NB4 (cell line): ENCODE results near the gene RRAGC.

Source experiments
- TF ChIP-seq, protein P1 (sequence below): IDR thresholded peaks from one replicate; pipeline ENCODE4 v1.5.1; 2012; ENCODE audit warnings: low read depth, low read length
- TF ChIP-seq, protein P2 (sequence below): IDR thresholded peaks from 2 replicates; pipeline ENCODE4 v1.6.1; 2011; ENCODE audit warnings: low read depth, low read length

DNA sequence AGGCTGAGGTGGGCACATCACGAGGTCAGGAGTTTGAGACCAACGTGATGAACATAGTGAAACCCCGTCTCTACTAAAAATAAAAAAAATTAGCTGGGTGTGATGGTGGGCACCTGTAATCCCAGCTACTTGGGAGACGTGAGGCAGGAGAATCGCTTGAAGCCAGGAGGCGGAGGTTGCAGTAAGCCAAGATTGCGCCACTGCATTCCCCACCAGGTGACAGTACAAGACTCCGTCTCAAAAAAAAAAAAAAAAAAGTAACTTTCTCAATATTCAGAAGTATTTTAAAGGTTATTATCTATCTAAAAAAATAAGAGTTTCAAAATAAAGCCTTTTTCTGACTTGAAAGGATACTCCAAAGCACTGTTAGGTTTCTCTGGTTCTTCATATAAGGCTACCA lies 7.6 kb upstream of the RRAGC start:
- TF ChIP-seq, protein P1, sequence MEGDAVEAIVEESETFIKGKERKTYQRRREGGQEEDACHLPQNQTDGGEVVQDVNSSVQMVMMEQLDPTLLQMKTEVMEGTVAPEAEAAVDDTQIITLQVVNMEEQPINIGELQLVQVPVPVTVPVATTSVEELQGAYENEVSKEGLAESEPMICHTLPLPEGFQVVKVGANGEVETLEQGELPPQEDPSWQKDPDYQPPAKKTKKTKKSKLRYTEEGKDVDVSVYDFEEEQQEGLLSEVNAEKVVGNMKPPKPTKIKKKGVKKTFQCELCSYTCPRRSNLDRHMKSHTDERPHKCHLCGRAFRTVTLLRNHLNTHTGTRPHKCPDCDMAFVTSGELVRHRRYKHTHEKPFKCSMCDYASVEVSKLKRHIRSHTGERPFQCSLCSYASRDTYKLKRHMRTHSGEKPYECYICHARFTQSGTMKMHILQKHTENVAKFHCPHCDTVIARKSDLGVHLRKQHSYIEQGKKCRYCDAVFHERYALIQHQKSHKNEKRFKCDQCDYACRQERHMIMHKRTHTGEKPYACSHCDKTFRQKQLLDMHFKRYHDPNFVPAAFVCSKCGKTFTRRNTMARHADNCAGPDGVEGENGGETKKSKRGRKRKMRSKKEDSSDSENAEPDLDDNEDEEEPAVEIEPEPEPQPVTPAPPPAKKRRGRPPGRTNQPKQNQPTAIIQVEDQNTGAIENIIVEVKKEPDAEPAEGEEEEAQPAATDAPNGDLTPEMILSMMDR = no peak
- TF ChIP-seq, protein P2, sequence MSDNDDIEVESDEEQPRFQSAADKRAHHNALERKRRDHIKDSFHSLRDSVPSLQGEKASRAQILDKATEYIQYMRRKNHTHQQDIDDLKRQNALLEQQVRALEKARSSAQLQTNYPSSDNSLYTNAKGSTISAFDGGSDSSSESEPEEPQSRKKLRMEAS = no peak
